Erythroblast (primary cell): Measurements from ENCODE around the gene YIPF3.

Experiments used
- GATA1 ChIP-seq: IDR thresholded peaks from 2 replicates; pipeline ENCODE4 v1.6.1; 2011; ENCODE audit warnings: low read depth, mild to moderate bottlenecking, control low read depth, low read length, moderate library complexity
- POLR2A ChIP-seq: IDR thresholded peaks from 2 replicates; pipeline ENCODE4 v1.6.1; 2011; ENCODE audit warnings: mild to moderate bottlenecking, low read length

GRCh38 chr6:43493833-43494232 lies 22.9 kb downstream of the YIPF3 start:
- TF ChIP-seq POLR2A (no peak), GATA1 (no peak)
